Endothelial cell of umbilical vein (primary cell): Measurements from ENCODE around the gene CSMD2.

Source experiments
- CTCF ChIP-seq, 2 donors: IDR thresholded peaks; 1 replicate in 1 of 2; 2 replicates in 1 of 2; pipeline ENCODE4 v1.5.1; 2011; ENCODE audit warnings: low read length in 2 of 2, mild to moderate bottlenecking in 2 of 2, moderate library complexity in 2 of 2, control low read depth in 1 of 2, inconsistent platforms in 1 of 2, low read depth in 1 of 2; ENCODE audit not compliant: insufficient read depth in 1 of 2; ENCODE audit errors: extremely low read depth in 1 of 2
- POLR2A ChIP-seq: IDR thresholded peaks from 2 replicates; pipeline ENCODE4 v1.6.1; 2012; ENCODE audit warnings: low read depth, mild to moderate bottlenecking, control low read depth, low read length

DNA sequence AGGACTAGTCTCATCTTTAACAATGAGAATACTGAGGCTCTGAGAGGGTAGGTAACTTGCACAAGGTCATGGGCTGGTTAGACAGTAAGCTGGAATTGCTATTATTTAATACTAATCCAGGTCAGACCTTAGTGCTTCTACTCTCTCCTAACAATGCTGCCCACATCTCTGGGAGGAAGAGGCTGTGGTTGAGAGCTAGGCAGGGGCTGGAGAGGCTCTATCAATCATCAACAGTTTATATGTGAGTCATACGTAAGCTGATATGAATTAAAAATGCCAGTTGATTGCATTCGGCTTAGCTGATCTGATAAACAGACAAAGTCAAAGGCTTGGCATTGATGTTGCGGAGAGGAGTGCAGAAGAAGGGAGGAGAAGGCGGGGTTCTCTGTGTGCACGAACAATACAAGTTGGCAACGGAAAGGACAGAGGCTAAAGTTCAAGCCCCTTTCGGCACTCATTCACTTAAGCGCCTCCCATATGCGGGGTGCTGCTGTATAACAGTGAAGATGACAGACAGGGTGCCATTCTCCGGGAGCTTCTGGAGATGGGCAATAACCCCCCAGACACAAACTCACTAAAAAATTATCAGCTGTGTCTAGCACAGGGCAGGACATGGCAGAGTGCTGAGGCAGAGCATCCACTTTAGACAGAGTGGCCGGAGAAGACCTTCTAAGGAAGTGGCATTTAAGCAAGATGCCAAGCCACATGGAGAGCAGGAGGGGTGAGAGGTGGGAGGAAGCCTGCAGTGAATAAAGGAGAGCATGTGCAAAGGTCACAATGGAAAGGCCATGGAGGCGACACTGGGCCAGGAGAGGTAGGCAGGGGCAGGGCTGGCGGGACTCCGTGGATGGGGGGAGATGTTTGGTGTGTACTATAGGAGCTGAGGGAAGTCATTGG is 497.4 kb downstream of the CSMD2 start:
- TF ChIP-seq CTCF (IDR thresholded peaks at IDR 0.05; ENCODE audit: extremely low read depth in 1 of 2, insufficient read depth in 1 of 2, low read depth in 1 of 2, low read length in 2 of 2), result no peak
- no peak for TF ChIP-seq POLR2A
